Right lobe of liver (tissue), 6 donors: ENCODE results near the gene KCNMA1. TPM values are rescaled to one million over a fixed set of nuclear protein-coding genes. Genes with fewer than 3 reads are reported as not detected.

Experiments used
- ATAC-seq, 4 donors: fragments of 200-7000 bp; cut with Tn5 transposase; one replicate each; pipeline ENCODE4 v1.9.1; 2020; ENCODE audit warnings: mild to moderate bottlenecking in 4 of 4, moderate library complexity in 4 of 4
- DNase-seq, 3 donors: peaks; one replicate each; pipeline ENCODE4 v3.0.0-alpha.2; 2020
- H3K27ac ChIP-seq, 3 donors: fragments of 200-600 bp; one replicate each; pipeline ENCODE4 v1.8.0; 2022
- H3K27me3 ChIP-seq, 2 donors: fragments of 200-600 bp; one replicate each; pipeline ENCODE4 v1.8.0; 2022
- H3K36me3 ChIP-seq, 4 donors: fragments of 200-600 bp; sonication (generic) in 1 of 4; one replicate each; pipeline versions ENCODE4 v1.5.1 to v1.8.0; 2017 to 2022; ENCODE audit warnings: control low read depth in 1 of 4
- H3K4me1 ChIP-seq, 4 donors: fragments of 200-600 bp; sonication (generic) in 1 of 4; one replicate each; pipeline versions ENCODE4 v1.5.1 to v1.8.0; 2017 to 2022; ENCODE audit warnings: control low read depth in 1 of 4
- H3K4me3 ChIP-seq, 3 donors: fragments of 200-600 bp; one replicate each; pipeline ENCODE4 v1.8.0; 2022
- H3K9me3 ChIP-seq, 4 donors: fragments of 200-600 bp; sonication (generic) in 1 of 4; one replicate each; pipeline versions ENCODE4 v1.5.1 to v1.8.0; 2017 to 2022; ENCODE audit warnings: control low read depth in 1 of 4
- CTCF ChIP-seq, 4 donors: fragments of 200-600 bp in 3 of 4; fragments of 450-650 bp in 1 of 4; IDR thresholded peaks; one replicate each; pipeline versions ENCODE4 v1.5.1 to v1.8.0; 2016 to 2022; ENCODE audit warnings: antibody characterized with exemption in 4 of 4, mild to moderate bottlenecking in 2 of 4
- POLR2A ChIP-seq: fragments of 450-650 bp; IDR thresholded peaks from one replicate; pipeline ENCODE4 v1.6.1; 2017; ENCODE audit warnings: antibody characterized with exemption, mild to moderate bottlenecking
- WGBS: methylation state at CpG from one replicate; pipeline ENCODE4 v1.1.6; 2018; ENCODE audit warnings: low coverage, low lambda C conversion rate; ENCODE audit not compliant: insufficient coverage; ENCODE audit errors: missing lambda C conversion rate; 5-methylcytosine and 5-hydroxymethylcytosine counted together
- intact Hi-C, 2 donors: fragments of 100-400 bp; cut with DNase I; formaldehyde crosslinking; loops; one replicate each; pipeline versions ENCODE4 v1.11.2 to v1.14.1; 2022
- total RNA-seq, 6 experiments: library from RNA; depleted of rRNA in 2 of 6; stranded (reverse); fragments of >200 nt in 2 of 6; fragmentation: NEBNext Ultra II Directional in 3 of 6; extraction: Animal tissue kit (Norgen Biotek cat#: 25700) in 3 of 6; gene quantifications; one replicate each; pipeline versions ENCODE4 v1.1.0 to v1.2.4, GENCODE V29; 2016 to 2023
- donor health status: DM: no; HTN: yes; CAD: no.
- donor health status: DM: no; HTN: no; CAD: no.
- donor health status: DM: no; HTN: no; CAD: no.
- donor health status: DM: no; HTN: yes; CAD: no.
- donor health status: DM: no; HTN: yes; CAD: no.

The KCNMA1 gene
- total RNA-seq, 6 experiments from 2014 or later: 5.7 to 48.0 (median 15.1) TPM

GRCh38 chr10:77264527-77264926, 373.1 kb downstream of the KCNMA1 start:
- intact Hi-C loops: no loop called here
- no peak overlapping the region for H3K4me3 ChIP-seq
- WGBS: 64% methylated on average over 3 of the region's 3 CpGs

GRCh38 chr10:77264107-77264506, 373.5 kb downstream of the KCNMA1 start:
- Histone ChIP-seq H3K9me3 (no peaks in the 10 kb centered on the region), H3K4me3 (no peak overlapping the region), H3K4me1 (peaks cover 0 to 21% (median 2%) of the 10 kb centered on the region in 4 donors), H3K27ac (no peak overlapping the region), H3K27me3 (no peaks in the 10 kb centered on the region), H3K36me3 (no peaks in the 10 kb centered on the region)
- DNase-seq (no peak), ATAC-seq (peak in 1 of 4 donors; percentile 11)
- TF ChIP-seq POLR2A: no peak
- no peak for TF ChIP-seq CTCF (IDR thresholded peaks at IDR 0.05)
- intact Hi-C loops: no loop called here
- 29% methylated on average over 1 of the region's 4 CpGs for WGBS

More at GRCh38 chr10:77264527-77264926, 373.1 kb downstream of the KCNMA1 start:
- Histone ChIP-seq H3K9me3 (no peaks in the 10 kb centered on the region), H3K4me1 (peaks cover 0 to 26% (median 4%) of the 10 kb centered on the region in 4 donors), H3K27me3 (no peaks in the 10 kb centered on the region), H3K36me3 (no peaks in the 10 kb centered on the region), H3K27ac (no peak overlapping the region)
- TF ChIP-seq POLR2A (no peak), CTCF (IDR thresholded peaks at IDR 0.05) (no peak)
- DNase-seq: no peak
- ATAC-seq: no peak

- Histone ChIP-seq H3K36me3 (no peaks in the 10 kb centered on the region), H3K4me3 (no peak overlapping the region), H3K9me3 (no peaks in the 10 kb centered on the region), H3K4me1 (peaks cover 0 to 17% (median under 1%) of the 10 kb centered on the region in 4 donors), H3K27ac (no peak overlapping the region), H3K27me3 (no peaks in the 10 kb centered on the region)
- DNase-seq: no peak
- no peak for TF ChIP-seq POLR2A
- no peak for TF ChIP-seq CTCF (IDR thresholded peaks at IDR 0.05)
- WGBS: 74% methylated on average over 3 of the region's 4 CpGs
- intact Hi-C loops: no loop called here
- no peak for ATAC-seq
Measured at GRCh38 chr10:77263700-77264099, 373.9 kb downstream of the KCNMA1 start.

- no peak overlapping the region for H3K4me3 ChIP-seq
- ATAC-seq (no peak), DNase-seq (no peak)
- no peaks in the 10 kb centered on the region for H3K27me3 ChIP-seq
- intact Hi-C loops: no loop called here
- no peaks in the 10 kb centered on the region for H3K9me3 ChIP-seq
- WGBS: 68% methylated on average over 3 of the region's 3 CpGs
- H3K27ac ChIP-seq: no peak overlapping the region
- no peak for TF ChIP-seq CTCF (IDR thresholded peaks at IDR 0.05)
- TF ChIP-seq POLR2A: no peak
- no peaks in the 10 kb centered on the region for H3K36me3 ChIP-seq
- H3K4me1 ChIP-seq: peaks cover 0 to 2% (median 0%) of the 10 kb centered on the region in 4 donors
Measured at GRCh38 chr10:77261146-77261545, 376.5 kb downstream of the KCNMA1 start.
